Mononuclear cell (primary cell): Measurements from ENCODE around the gene CTXN3. TPM values are rescaled to one million over a fixed set of nuclear protein-coding genes. Genes with fewer than 3 reads are reported as not detected.

ENCODE experiments used
- H3K27me3 ChIP-seq: 2 replicates; pipeline ENCODE4 v1.6.0; 2011; ENCODE audit warnings: low read length, control low read depth; ENCODE audit not compliant: insufficient read depth
- H3K4me1 ChIP-seq: 2 replicates; pipeline ENCODE4 v1.5.1; 2011; ENCODE audit warnings: mild to moderate bottlenecking, low read length, control low read depth; ENCODE audit not compliant: insufficient read depth
- H3K4me3 ChIP-seq: 2 replicates; pipeline ENCODE4 v1.5.1; 2011; ENCODE audit warnings: mild to moderate bottlenecking, low read length, moderate library complexity
- H3K9me3 ChIP-seq: 2 replicates; pipeline ENCODE4 v1.5.1; 2011; ENCODE audit warnings: low read depth, mild to moderate bottlenecking, control low read depth, low read length
- total RNA-seq: library from RNA; depleted of rRNA; stranded (reverse); fragments of >200 nt; gene quantifications from one replicate; pipeline ENCODE4 v1.2.3, GENCODE V29; 2012

Gene CTXN3
- total RNA-seq, 1 donor: not detected

DNA sequence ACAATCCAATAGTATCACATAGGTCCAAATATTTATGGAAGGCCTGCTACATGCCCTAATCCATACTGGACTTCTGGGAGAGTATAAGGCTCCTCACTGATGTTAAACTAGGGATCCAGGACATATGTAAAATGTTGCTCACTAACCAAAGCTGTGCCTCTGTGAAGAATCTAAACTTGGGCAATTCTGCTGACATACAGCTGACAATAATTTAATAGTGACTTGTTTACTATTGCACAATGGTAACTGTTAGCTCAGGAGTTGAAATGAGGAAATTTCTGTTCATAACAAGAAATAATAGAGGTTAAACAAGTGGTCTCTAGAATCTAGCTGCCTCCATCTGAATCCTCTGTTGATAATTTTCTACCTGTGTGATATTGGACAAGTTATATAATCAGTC lies 14.9 kb upstream of the CTXN3 start:
- H3K9me3 ChIP-seq: no peaks in the 10 kb centered on the region
- no peaks in the 10 kb centered on the region for H3K4me1 ChIP-seq
- no peak overlapping the region for H3K4me3 ChIP-seq
- no peaks in the 10 kb centered on the region for H3K27me3 ChIP-seq

GRCh38 chr5:127639828-127640227 lies 9.1 kb upstream of the CTXN3 start:
- Histone ChIP-seq H3K4me1 (no peaks in the 10 kb centered on the region), H3K4me3 (no peak overlapping the region), H3K27me3 (no peaks in the 10 kb centered on the region), H3K9me3 (no peaks in the 10 kb centered on the region)

DNA sequence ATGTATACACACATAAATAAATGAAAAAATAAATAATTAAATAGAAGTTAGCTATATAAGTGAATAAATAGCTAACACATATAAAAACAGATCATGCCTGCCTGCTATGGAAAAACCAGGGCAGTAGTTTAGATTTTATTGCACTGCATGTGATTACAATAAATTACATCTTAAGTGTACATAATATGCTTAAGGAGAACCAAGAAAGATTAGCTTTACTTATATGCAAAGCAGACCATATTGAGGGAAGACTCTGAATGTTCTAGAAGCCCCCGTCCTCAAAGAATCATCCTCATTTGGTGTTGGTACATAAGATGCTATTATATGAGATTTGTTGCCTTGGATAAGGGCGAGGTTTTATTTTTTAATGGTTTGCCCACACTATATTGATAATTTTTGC lies 5.9 kb upstream of the CTXN3 start:
- Histone ChIP-seq H3K4me1 (no peaks in the 10 kb centered on the region), H3K9me3 (no peaks in the 10 kb centered on the region), H3K27me3 (no peaks in the 10 kb centered on the region), H3K4me3 (no peak overlapping the region)

GRCh38 chr5:127643607-127644006 lies 5.3 kb upstream of the CTXN3 start:
- Histone ChIP-seq H3K4me3 (no peak overlapping the region), H3K4me1 (no peaks in the 10 kb centered on the region), H3K9me3 (no peaks in the 10 kb centered on the region), H3K27me3 (no peaks in the 10 kb centered on the region)

DNA sequence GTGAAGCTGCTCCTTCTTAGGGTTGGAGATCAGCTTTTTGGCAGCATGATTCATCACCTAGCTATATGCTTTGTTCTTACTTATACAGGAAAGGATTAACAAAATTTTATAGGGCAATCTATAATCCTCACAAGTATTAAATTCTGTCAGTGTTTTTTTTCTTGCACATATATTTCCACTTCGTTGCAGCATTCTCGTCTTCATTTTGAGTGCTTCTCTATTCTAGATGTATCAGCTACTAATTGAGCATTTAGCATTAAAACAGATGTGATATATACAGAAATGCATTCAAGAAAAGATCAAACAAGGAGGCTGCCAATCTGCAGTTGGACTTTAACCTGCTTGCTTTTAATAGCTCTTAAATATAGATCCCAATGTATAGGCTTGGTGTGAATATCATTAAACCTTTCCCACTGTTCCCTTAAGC lies 3.6 kb upstream of the CTXN3 start:
- H3K9me3 ChIP-seq: no peaks in the 10 kb centered on the region
- H3K4me3 ChIP-seq: no peak overlapping the region
- H3K4me1 ChIP-seq: no peaks in the 10 kb centered on the region
- no peaks in the 10 kb centered on the region for H3K27me3 ChIP-seq

DNA sequence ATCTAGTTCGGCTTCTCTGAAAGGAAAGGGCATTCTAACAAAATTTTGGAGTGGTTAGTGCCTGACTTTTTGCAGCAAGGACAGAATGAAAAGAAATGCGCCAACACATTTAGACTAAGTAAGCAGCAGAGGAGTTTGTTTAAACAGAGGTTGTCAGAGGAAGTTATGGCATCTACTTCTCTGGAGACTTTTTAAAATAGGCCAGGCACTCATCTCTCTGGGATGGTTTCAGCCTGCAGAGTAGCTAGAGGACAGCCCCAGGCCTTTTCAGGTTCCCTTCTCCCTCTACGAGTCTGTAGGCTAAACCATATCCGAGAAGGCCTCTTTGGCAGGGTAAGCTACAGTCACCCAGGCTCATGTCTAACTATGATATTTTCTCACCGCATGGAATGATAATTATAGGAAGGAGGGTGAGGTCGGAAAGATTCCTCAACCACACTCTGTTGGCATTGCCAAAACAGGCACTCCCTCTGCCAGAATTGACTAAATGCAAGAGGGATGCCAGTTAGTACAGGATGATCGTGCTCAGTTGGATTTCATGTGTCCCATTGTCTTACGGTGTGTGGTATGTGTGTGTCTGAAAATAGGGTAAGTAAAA lies 1.4 kb upstream of the CTXN3 start:
- H3K9me3 ChIP-seq: no peaks in the 10 kb centered on the region
- no peak overlapping the region for H3K4me3 ChIP-seq

GRCh38 chr5:127650022-127650421 lies 1.1 kb downstream of the CTXN3 start:
- H3K4me1 ChIP-seq: no peaks in the 10 kb centered on the region

More for the DNA sequence above, 1.4 kb upstream of the CTXN3 start:
- Histone ChIP-seq H3K27me3 (no peaks in the 10 kb centered on the region), H3K4me1 (no peaks in the 10 kb centered on the region)

DNA sequence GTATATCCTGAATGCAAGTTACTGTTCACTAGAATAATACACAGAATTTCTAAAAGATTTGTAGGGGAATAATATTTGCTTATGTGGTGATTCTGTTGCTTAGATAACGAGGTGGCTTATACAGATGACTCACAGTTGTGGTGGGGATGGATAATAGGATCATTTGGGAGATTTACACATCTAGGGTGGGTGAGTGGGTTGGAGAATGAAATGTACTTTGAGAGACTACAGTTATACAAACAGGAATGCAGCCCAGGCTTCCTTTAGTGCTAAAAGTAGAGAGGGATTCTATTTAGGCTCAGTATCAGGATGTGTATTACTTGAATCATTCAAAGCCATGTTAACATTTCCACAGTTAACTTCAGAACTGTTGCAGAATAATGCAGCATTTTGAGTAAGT lies 1.8 kb downstream of the CTXN3 start:
- no peaks in the 10 kb centered on the region for H3K9me3 ChIP-seq
- no peaks in the 10 kb centered on the region for H3K4me1 ChIP-seq
- no peak overlapping the region for H3K4me3 ChIP-seq
- H3K27me3 ChIP-seq: no peaks in the 10 kb centered on the region

More at GRCh38 chr5:127650022-127650421, 1.1 kb downstream of the CTXN3 start:
- Histone ChIP-seq H3K9me3 (no peaks in the 10 kb centered on the region), H3K27me3 (no peaks in the 10 kb centered on the region), H3K4me3 (no peak overlapping the region)

DNA sequence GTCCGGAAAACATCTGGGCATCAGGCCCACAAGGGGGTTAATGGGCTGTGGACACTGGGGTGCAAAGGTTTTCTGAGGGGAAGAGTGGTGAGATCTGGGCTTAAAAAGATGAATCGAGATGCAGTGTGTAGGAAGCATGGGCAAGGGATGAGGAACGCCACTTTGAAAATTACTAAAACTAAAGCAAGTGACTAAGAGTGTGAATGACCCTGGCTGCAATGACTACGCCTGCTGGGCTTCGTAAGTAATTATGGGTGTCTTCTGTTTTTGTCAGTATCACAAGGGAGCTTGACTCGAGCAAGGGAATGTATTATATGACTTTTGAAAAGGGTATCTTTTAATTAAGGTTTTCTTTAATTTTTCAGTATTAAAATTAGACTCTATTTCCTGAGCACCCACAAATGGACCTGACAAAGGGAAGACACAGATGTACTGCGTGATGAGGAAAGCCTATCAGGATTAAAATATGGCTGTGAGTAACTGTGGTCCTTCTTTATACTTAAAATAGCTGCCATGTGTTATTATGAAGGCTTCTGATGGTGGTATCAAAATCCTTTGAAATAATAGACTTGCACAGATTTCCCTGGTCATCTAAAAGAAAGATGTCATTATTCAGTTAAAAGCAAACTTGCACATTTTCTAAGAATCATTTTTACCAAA lies 4.2 kb downstream of the CTXN3 start:
- Histone ChIP-seq H3K27me3 (no peaks in the 10 kb centered on the region), H3K4me3 (no peak overlapping the region), H3K9me3 (no peaks in the 10 kb centered on the region), H3K4me1 (no peaks in the 10 kb centered on the region)

DNA sequence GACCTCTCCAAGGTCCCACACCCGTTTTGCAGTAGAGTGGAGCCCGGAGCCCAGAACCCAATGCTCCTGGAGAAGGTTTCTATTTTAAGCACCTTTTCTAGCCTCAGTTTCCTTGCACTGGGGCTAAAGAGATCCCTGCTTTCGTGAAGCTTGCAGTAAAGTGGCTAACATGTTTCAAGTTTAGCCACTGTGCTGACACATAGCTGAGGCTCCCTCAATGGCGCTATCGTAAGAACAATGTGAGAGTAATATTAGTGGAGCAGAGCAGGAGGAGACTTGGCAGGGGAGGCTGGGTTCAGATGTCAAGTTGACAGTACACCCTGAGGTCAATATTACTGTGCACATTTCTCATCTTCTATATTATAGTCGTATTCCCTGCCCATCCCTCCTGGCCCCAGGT lies 7.9 kb downstream of the CTXN3 start:
- H3K27me3 ChIP-seq: no peaks in the 10 kb centered on the region
- H3K4me3 ChIP-seq: no peak overlapping the region
- no peaks in the 10 kb centered on the region for H3K9me3 ChIP-seq
- no peaks in the 10 kb centered on the region for H3K4me1 ChIP-seq

GRCh38 chr5:127660047-127660733 lies 11.3 kb downstream of the CTXN3 start:
- no peaks in the 10 kb centered on the region for H3K27me3 ChIP-seq
- no peak overlapping the region for H3K4me3 ChIP-seq
- no peaks in the 10 kb centered on the region for H3K4me1 ChIP-seq
- no peaks in the 10 kb centered on the region for H3K9me3 ChIP-seq

DNA sequence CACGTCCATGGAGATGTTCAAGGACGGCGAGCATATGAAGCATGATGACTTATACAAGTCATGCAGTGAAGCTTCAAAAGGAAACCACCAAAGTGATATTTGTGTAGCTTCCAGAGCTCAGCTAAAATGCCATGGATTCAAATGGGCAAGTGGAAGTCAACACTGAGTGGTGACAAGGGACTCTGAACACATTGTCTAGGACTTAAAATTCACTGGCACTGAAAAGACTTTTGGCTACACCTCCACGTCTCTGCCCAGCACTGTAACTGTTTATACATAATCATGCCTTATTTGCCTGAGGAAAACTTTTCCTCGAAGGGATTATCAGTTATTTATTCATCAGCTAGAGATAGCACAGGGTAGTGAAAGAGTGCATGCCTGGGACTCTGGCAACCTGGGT lies 15.2 kb downstream of the CTXN3 start:
- H3K4me3 ChIP-seq: no peak overlapping the region
- H3K9me3 ChIP-seq: no peaks in the 10 kb centered on the region
- no peaks in the 10 kb centered on the region for H3K4me1 ChIP-seq
- no peaks in the 10 kb centered on the region for H3K27me3 ChIP-seq

DNA sequence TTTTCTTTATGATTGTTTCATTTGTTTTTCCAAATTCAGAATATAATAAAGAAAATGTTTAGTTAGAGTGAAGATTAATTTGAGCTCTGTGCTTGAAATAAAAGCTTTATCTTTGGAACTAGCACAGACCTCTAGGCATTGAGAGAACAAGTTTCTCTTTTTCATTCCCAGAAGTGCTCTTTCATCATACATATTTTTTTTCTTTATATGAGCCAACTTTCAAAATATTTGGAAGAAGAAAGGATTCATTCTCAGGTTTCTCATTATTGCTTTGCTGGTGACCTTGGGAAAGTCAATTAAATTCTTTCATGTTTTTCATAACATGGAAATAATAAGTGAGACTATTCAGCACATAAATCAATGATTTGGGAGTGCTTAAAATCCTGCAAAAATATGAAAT lies 16.8 kb downstream of the CTXN3 start:
- H3K4me1 ChIP-seq: no peaks in the 10 kb centered on the region
- H3K4me3 ChIP-seq: no peak overlapping the region
- H3K9me3 ChIP-seq: no peaks in the 10 kb centered on the region
- no peaks in the 10 kb centered on the region for H3K27me3 ChIP-seq

DNA sequence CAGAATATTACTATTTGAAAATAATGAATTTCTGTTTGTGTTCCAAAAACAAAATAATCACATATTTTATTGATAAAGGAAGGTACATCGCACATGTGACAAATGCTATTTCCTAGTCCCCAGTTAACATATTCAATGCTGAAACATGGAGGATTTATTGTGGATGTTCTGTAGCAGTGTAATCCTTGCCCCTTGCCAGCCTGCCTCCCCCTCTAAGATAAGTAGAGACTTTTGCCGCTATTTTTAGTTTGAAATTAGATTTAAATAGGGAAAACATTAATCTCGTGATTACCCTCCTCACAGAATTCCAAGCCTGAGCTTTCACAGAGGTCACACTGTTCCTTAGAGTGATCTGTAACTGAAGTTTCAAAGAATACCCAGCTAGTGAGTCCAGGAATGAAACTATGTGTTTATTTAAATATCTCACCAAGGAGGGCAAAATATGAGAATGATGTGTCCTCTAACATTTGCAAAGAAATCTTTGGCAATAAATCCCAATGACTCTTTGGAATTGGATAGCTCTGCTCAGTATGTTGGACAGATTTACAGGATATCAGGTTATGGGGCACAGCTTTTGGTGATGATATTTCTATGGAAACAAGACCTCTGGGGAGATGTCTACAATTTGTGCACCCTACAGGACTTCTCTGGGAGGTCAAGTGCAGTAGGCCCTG lies 17.3 kb downstream of the CTXN3 start:
- Histone ChIP-seq H3K4me1 (no peaks in the 10 kb centered on the region), H3K4me3 (no peak overlapping the region), H3K27me3 (no peaks in the 10 kb centered on the region), H3K9me3 (no peaks in the 10 kb centered on the region)

GRCh38 chr5:127667926-127668325 lies 19.0 kb downstream of the CTXN3 start:
- Histone ChIP-seq H3K4me3 (no peak overlapping the region), H3K27me3 (no peaks in the 10 kb centered on the region), H3K4me1 (no peaks in the 10 kb centered on the region), H3K9me3 (no peaks in the 10 kb centered on the region)
